OCI-LY1 (cell line): ENCODE measurements around the gene CHST6.

ENCODE experiments used
- EZH2 ChIP-seq: fragments of 200-600 bp; sonication (generic), shearing (Covaris generic); IDR thresholded peaks from 2 replicates; pipeline ENCODE4 v1.8.0; 2017; ENCODE audit warnings: borderline replicate concordance, mixed run types, mild to moderate bottlenecking, antibody characterized with exemption, low read length, moderate library complexity, mixed read lengths
- TF ChIP-seq, protein P1 (sequence below): fragments of 200-600 bp; sonication (generic), shearing (Covaris generic); IDR thresholded peaks from 2 replicates; pipeline ENCODE4 v1.5.1; 2017; ENCODE audit warnings: mild to moderate bottlenecking, antibody characterized with exemption, low read length, moderate library complexity, mixed read lengths

DNA sequence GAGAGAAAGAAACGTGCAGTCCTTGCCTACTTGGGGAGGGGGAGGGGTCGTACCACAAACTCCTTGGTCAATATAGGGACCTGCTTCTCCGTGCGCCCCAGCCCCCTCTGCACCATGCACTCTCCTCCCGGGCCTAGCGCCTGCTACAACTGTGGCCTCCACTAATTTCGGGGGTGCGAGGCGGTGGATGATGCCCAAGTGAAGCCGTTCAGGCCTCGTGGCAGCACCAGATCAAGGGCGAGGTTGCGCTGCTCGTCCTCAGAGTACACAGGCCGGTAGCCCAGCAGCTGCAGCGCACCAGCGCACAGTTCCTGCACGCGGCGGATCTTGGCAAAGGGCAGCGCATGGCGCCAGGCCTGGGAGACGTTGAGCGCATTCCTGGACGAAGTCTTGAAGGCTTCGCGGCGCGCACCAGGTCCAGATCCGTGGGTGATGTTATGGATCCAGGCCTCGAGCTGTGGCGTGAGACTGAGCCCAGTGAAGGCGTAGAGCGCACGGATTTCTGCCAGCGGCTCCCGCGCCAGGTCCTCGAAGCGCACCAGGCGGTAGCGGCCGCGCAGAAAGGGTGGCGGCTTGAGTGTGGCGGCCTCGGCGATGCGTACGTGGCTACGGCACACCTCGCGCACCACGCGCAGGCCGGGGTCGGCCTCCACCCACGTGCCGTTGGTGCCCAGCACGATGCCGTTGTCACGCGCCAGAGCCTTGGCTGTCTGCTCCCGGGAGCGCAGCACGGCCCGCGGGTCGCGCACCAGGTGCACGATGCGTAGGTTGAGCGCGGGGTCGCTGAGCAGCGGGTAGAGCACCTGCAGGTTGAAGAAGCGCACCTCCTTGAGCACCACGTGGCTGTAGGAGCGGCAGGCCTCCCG lies 16.5 kb downstream of the CHST6 start:
- TF ChIP-seq, protein P1, sequence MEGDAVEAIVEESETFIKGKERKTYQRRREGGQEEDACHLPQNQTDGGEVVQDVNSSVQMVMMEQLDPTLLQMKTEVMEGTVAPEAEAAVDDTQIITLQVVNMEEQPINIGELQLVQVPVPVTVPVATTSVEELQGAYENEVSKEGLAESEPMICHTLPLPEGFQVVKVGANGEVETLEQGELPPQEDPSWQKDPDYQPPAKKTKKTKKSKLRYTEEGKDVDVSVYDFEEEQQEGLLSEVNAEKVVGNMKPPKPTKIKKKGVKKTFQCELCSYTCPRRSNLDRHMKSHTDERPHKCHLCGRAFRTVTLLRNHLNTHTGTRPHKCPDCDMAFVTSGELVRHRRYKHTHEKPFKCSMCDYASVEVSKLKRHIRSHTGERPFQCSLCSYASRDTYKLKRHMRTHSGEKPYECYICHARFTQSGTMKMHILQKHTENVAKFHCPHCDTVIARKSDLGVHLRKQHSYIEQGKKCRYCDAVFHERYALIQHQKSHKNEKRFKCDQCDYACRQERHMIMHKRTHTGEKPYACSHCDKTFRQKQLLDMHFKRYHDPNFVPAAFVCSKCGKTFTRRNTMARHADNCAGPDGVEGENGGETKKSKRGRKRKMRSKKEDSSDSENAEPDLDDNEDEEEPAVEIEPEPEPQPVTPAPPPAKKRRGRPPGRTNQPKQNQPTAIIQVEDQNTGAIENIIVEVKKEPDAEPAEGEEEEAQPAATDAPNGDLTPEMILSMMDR = no peak
- TF ChIP-seq EZH2 = no peak
